Vagina (tissue), 2 donors: ENCODE data around the gene STAT2. TPM values are rescaled to one million over a fixed set of nuclear protein-coding genes. Genes with fewer than 3 reads are reported as not detected.
"Not testable (repeated sequence)": the region's sequence is repeated elsewhere in the genome, so short reads cannot be mapped to it uniquely, and the experiment has no call there.

Source experiments
- DNase-seq, 2 donors: peaks; one replicate each; pipeline ENCODE4 v3.0.0-alpha.2; 2017; ENCODE audit errors: extremely low spot score in 2 of 2
- H3K27ac ChIP-seq: fragments of 200-600 bp; sonication (generic); one replicate; pipeline ENCODE4 v1.5.1; 2019
- H3K27me3 ChIP-seq: fragments of 200-600 bp; sonication (generic); one replicate; pipeline ENCODE4 v1.5.1; 2019
- H3K36me3 ChIP-seq, 2 donors: fragments of 200-600 bp; sonication (generic); one replicate each; pipeline ENCODE4 v1.5.1; 2017 to 2019
- H3K4me1 ChIP-seq: fragments of 200-600 bp; sonication (generic); one replicate; pipeline ENCODE4 v1.5.1; 2019
- H3K4me3 ChIP-seq, 2 donors: fragments of 200-600 bp; sonication (generic); 1 replicate in 1 of 2; 2 replicates in 1 of 2; pipeline ENCODE4 v1.5.1; 2016 to 2019
- H3K9me3 ChIP-seq: fragments of 200-600 bp; sonication (generic); one replicate; pipeline ENCODE4 v1.5.1; 2019
- CTCF ChIP-seq, 3 experiments: fragments of 450-650 bp in 2 of 3; fragments of 200-600 bp in 1 of 3; sonication (generic) in 1 of 3; IDR thresholded peaks; one replicate each; pipeline ENCODE4 v1.5.1; 2017 to 2019; ENCODE audit warnings: antibody characterized with exemption in 3 of 3, mild to moderate bottlenecking in 2 of 3, moderate library complexity in 2 of 3
- POLR2A ChIP-seq, 2 donors: fragments of 450-650 bp; IDR thresholded peaks; one replicate each; pipeline ENCODE4 v1.6.1; 2017; ENCODE audit warnings: antibody characterized with exemption in 2 of 2, mild to moderate bottlenecking in 2 of 2, moderate library complexity in 2 of 2
- POLR2AphosphoS5 ChIP-seq, 2 donors: sonication (generic); formaldehyde crosslinking; IDR thresholded peaks; one replicate each; pipeline ENCODE4 v1.9.0; 2017; ENCODE audit warnings: antibody characterized with exemption in 2 of 2, mild to moderate bottlenecking in 2 of 2, low read depth in 1 of 2; ENCODE audit not compliant: insufficient read depth in 1 of 2
- intact Hi-C: fragments of 100-400 bp; cut with DNase I; formaldehyde crosslinking; loops from one replicate; pipeline ENCODE4 v1.15.1; 2023
- total RNA-seq: library from RNA; depleted of rRNA; stranded (reverse); fragments of >200 nt; gene quantifications from one replicate; pipeline ENCODE4 v1.2.3, GENCODE V29; 2016

STAT2 gene
- total RNA-seq, 1 donor from 2014 or later = 109 TPM

- DNase-seq = no peak
- H3K4me3 ChIP-seq = no peak overlapping the region
- no peaks in the 10 kb centered on the region for H3K9me3 ChIP-seq
- H3K4me1 ChIP-seq = no peaks in the 10 kb centered on the region
- no peak overlapping the region for H3K27ac ChIP-seq
- TF ChIP-seq POLR2A (IDR thresholded peaks at IDR 0.05) (no peak), CTCF (IDR thresholded peaks at IDR 0.05) (no peak), POLR2AphosphoS5 (IDR thresholded peaks at IDR 0.05; ENCODE audit: insufficient read depth in 1 of 2, low read depth in 1 of 2) (no peak)
- H3K27me3 ChIP-seq = no peaks in the 10 kb centered on the region
- intact Hi-C loops = no loop called here
- H3K36me3 ChIP-seq = peaks cover 6 to 90% of the 10 kb centered on the region in 2 donors
These were observed 13.2 kb downstream of the STAT2 start for GRCh38 chr12:56346675-56347074.

- H3K4me1 ChIP-seq, H3K27ac ChIP-seq, intact Hi-C loops, DNase-seq, H3K9me3 ChIP-seq, H3K4me3 ChIP-seq, H3K27me3 ChIP-seq: not testable (repeated sequence)
- H3K36me3 ChIP-seq = peaks cover 0 to 48% of the 10 kb centered on the region in 2 donors
These were observed 17.6 kb downstream of the STAT2 start for GRCh38 chr12:56342290-56342689.

- H3K27me3 ChIP-seq = no peaks in the 10 kb centered on the region
- peaks cover 0 to 42% of the 10 kb centered on the region in 2 donors for H3K36me3 ChIP-seq
- no peaks in the 10 kb centered on the region for H3K4me1 ChIP-seq
- H3K4me3 ChIP-seq = no peak overlapping the region
- no peaks in the 10 kb centered on the region for H3K9me3 ChIP-seq
- intact Hi-C loops = no loop called here
- no peak overlapping the region for H3K27ac ChIP-seq
- no peak for DNase-seq
- TF ChIP-seq POLR2AphosphoS5 (IDR thresholded peaks at IDR 0.05; ENCODE audit: insufficient read depth in 1 of 2, low read depth in 1 of 2) (no peak), CTCF (IDR thresholded peaks at IDR 0.05) (no peak), POLR2A (IDR thresholded peaks at IDR 0.05) (no peak)
These were observed 18.3 kb downstream of the STAT2 start for GRCh38 chr12:56341616-56342015.

- intact Hi-C loops = no loop called here
- H3K4me1 ChIP-seq = peaks cover 6% of the 10 kb centered on the region
- H3K27me3 ChIP-seq = no peaks in the 10 kb centered on the region
- TF ChIP-seq POLR2AphosphoS5 (IDR thresholded peaks at IDR 0.05; ENCODE audit: insufficient read depth in 1 of 2, low read depth in 1 of 2) (no peak), POLR2A (IDR thresholded peaks at IDR 0.05) (no peak), CTCF (IDR thresholded peaks at IDR 0.05) (no peak)
- no peaks in the 10 kb centered on the region for H3K9me3 ChIP-seq
- H3K4me3 ChIP-seq = no peak overlapping the region
- DNase-seq = no peak
- H3K36me3 ChIP-seq = peaks cover 0 to 22% of the 10 kb centered on the region in 2 donors
- no peak overlapping the region for H3K27ac ChIP-seq
These were observed 20.8 kb downstream of the STAT2 start for GRCh38 chr12:56339158-56339422.

- Histone ChIP-seq H3K9me3 (no peaks in the 10 kb centered on the region), H3K36me3 (peaks cover 0 to 18% of the 10 kb centered on the region in 2 donors), H3K4me3 (no peak within 1 kb of the TSS), H3K27me3 (no peaks in the 10 kb centered on the region), H3K4me1 (peaks cover 6% of the 10 kb centered on the region), H3K27ac (no peak within 1 kb of the TSS)
- DNase-seq = no peak
- intact Hi-C loops = no loop called here
- TF ChIP-seq CTCF (IDR thresholded peaks at IDR 0.05) (no peak), POLR2AphosphoS5 (IDR thresholded peaks at IDR 0.05; ENCODE audit: insufficient read depth in 1 of 2, low read depth in 1 of 2) (no peak), POLR2A (IDR thresholded peaks at IDR 0.05) (no peak)
These were observed 21.4 kb downstream of the STAT2 start, which contains the start of gene IL23A for GRCh38 chr12:56338308-56339157. Gene IL23A (plus strand): TSS chr12:56338884. CDS start chr12:56339045, 161 bp downstream.
